HCEC 1CT (cell line): ENCODE measurements around the gene CD33.
"Not testable (repeated sequence)": the region's sequence is repeated elsewhere in the genome, so short reads cannot be mapped to it uniquely, and the experiment has no call there.

Experiments
- DNase-seq: peaks from one replicate; pipeline ENCODE4 v3.0.0-alpha.2; 2017

CD33 gene

DNA sequence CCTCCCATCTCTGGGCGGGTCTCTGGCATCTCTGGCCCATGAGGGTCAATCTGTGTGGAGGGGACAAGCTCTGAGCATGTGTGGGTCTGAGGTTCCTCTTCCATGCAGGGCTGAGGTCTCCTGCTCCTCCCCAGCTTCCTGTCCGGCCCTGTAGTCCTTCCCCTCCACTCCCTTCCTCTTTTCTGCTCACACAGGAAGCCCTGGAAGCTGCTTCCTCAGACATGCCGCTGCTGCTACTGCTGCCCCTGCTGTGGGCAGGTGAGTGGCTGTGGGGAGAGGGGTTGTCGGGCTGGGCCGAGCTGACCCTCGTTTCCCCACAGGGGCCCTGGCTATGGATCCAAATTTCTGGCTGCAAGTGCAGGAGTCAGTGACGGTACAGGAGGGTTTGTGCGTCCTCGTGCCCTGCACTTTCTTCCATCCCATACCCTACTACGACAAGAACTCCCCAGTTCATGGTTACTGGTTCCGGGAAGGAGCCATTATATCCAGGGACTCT lies at the start of gene CD33:
CD33 (plus strand) TSS at position 183 of the 496 bp plus-strand sequence; CDS start at position 222, 39 bp downstream.
- not testable (repeated sequence) for DNase-seq

DNA sequence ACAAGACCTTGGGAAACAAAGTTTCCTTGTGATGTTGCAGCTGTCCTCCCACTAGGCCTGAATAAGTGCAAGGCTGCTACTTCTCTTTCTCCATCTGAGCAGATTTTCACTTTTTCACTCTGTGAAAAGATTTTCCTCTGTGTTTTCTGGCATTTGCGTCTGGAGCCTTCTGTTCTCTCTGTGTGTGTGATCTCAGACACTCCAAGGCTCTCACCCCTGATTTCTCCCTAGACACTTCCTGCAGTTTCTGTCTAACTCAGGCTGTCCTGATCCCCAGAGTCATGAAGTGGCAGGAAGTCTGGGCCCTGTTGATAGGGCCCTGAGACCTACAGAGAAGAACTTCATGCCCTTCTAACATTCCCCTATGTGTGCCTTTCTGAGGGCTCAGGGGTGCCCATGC lies 45.6 kb upstream of the CD33 start:
- DNase-seq, result no peak

DNA sequence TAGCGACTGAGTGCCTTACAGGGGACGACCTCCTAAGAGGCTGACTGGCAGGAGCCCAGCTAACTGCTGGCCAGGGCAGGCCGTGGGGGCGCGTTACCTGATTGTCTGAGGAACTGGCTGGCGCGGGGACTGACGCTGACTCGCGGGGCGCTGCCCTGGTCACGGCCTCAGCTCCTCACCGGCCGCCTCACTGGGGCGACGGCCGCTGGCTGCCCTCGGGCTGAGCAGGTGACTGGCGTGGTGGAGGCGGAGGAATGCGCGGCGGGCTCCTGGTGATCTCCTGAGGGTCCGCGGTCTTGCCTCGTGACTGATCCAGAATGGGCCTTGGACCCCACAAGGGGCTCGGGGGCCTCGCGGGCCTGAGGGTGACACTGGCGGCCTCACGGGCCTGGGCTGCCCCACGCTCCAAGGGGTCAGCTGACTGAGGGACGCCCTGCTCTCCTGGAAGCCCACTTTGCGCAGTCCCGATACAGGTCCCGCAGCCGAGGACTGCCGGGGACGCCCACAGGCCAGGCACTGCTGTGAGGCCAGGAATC lies 43.4 kb upstream of the CD33 start:
- no peak for DNase-seq

DNA sequence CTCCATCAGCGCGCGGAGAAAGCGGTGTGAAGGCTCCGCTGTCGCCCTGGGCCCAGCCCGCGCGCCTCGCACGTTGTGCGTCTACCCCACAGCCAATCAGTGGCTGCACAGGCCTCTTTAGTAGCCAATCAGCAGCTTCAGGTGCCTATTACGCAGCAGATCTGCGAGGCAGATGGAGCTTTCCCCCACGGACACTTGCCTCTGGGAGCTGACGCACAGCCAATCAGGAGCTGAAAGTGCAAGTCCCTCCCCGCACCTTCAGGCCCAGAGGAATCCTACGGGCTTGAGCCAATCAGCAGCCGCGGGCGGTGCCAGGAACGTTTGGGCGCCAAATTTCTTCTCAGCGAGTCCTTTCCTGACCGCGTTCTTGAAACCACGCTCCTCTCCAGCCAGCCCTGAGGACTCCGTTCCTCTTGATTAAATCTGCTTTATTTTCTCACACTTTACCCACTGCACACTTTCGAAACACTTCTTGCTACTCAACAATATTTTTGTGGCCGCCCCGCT lies 42.9 kb upstream of the CD33 start:
- no peak for DNase-seq

DNA sequence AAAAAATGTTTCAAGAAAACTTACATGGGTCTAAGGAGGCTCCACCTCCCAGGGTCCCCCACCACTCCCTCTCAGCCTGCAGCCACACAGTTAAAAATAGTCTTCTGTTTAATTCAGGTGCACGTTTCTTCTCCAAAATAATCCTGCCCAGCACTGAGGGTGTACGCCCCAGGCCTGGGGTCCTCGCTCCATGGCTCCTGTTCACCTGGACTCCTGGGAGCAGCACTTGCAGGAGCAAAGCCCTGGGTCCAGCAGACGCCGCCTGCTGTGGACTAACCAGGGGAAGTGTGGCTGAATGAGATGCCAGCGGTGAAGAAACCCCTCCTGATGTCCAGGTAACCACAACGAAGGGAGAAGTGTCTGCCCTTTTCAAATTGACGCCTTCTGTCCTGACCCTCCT lies 41.3 kb upstream of the CD33 start:
- DNase-seq, result no peak

DNA sequence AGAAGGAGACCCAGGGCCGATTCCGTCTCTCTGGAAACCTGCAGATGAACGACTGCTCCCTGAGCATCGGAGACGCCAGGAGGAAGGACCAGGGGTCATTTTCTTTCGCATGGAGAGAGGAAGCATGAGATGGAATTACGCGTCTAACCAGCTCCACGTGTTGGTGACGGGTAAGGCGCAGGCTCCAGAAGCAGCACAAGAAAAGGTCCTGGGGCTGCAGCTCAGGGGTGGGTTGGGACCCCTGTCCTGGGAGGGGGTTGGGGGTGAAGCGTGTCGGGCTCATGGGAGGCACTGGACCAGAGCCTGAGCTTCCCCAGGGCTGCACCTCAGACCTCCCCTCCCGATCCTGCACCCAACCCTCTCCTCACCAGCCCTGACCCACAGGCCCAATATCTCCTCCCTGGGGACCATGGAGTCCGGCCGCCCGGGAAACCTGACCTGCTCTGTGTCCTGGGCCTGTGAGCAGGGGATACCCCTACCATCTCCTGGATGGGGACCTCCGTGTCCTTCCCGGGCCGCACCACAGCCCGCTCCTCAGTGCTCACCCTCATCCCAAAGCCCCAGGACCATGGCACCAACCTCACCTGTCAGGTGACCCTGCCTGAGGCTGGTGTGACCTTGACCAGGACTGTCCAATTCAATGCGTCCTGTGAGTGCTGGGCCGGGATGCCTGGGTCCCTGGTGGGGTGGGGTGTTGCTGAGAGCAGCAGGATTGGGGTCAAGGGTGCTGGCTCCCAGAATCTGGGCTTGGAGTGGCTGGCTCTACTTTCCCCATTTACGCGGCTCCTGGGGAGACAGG lies 39.6 kb upstream of the CD33 start:
- DNase-seq, result no peak

DNA sequence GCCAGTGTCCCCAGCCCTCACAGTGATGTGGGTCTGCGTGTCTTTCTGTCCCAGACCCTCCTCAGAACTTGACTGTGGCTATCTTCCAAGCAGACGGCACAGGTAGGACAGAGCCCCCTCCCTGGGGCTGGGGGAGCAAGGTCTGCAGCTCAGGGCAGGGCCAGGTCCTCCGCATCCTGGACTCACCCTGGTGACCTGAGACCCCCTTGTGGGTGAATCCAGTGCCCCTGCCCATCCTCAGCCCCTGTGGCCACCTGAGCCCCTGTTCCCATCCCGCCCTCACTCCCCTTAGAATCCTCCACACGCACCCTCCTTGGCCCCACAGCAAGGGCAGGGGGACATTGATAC lies 39.0 kb upstream of the CD33 start:
- no peak for DNase-seq

DNA sequence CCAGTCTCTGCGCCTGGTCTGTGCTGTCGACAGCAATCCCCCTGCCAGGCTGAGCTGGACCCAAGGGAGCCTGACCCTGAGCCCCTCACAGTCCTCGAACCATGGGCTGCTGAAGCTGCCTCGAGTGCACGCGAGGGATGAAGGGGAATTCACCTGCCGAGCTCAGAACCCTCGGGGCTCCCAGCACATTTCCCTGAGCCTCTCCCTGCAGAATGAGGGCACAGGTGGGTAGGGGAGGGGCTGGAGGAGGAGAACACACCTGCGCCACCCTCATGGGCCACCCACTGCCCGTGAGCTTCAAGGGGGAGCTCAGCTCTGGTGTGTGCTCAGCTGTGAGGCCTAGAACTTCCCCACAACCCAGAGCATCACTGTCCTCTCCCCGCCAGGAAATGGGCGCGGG lies 38.6 kb upstream of the CD33 start:
- no peak for DNase-seq

DNA sequence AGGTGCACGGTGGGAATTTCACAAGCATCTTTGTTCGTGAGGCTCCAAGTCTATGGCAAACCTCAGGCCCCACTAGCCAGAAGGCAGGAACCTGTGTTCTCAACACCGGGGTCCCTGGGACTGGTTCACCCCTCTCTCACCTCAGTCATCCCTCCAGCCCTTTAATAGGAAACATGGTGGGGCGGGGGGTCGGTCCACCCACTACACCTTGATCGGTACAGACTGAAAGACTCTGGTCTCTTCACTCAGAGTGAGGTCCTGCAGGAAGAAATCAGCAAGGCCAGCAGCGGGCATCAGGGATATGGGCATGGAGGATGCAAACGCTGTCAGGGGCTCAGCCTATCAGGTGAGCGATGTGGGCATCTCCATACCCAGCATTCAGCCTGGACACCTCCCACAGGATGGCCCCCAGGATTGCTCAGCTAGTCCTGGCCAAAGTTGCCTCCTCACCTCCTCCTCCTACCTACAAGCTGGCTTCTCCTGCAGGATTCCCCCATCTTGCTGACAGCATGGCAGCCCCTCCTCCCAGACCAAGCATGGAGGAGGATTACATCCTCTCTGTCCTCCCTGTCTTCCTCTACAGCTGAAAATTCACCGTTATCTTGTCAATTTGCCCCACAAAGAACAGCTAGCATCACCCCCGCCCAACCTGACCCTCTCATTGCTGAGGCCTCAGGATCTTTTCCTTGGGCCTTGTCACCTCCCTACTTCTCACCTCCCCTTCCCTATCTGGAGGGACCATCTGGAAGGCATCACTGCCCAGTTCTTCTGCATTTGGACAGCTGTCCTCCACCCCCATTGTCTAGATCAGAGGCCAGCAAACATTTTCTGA lies 37.3 kb upstream of the CD33 start:
- no peak for DNase-seq

DNA sequence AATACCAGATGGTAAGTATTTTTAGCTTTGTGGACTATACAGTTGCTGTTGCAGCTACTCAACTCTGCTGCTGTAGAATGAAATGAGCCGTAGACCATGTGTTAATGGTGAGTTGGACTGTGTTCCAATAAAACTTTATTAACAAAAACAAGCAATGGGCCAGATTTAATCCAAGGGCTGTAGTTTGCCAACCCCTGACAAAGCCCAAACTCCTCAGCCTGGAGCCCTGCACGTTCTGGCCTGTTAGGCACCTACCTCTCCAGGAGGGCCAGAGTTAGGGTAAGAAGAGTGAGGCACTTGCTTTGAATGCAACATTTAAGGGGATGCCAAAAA lies 36.7 kb upstream of the CD33 start:
- DNase-seq, result no peak

DNA sequence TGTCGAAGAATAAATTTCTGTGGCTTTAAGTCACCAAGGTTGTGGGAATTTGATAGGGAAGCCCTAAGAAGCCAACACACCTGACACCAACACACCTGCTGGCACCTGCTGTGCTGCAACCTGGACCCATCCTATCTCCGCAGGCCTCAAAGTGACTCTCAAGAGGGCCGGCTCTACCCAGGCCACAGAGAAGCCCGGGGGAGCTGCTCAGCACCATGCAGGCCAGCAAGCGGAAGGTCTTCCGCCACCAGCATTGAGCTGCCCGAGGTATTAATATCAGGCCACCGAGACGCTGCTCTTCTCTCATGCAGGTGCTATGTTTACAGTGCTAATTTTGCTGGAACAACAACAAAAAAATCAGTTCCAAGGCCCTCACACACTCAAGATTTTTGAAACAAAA lies 32.2 kb upstream of the CD33 start:
- no peak for DNase-seq

DNA sequence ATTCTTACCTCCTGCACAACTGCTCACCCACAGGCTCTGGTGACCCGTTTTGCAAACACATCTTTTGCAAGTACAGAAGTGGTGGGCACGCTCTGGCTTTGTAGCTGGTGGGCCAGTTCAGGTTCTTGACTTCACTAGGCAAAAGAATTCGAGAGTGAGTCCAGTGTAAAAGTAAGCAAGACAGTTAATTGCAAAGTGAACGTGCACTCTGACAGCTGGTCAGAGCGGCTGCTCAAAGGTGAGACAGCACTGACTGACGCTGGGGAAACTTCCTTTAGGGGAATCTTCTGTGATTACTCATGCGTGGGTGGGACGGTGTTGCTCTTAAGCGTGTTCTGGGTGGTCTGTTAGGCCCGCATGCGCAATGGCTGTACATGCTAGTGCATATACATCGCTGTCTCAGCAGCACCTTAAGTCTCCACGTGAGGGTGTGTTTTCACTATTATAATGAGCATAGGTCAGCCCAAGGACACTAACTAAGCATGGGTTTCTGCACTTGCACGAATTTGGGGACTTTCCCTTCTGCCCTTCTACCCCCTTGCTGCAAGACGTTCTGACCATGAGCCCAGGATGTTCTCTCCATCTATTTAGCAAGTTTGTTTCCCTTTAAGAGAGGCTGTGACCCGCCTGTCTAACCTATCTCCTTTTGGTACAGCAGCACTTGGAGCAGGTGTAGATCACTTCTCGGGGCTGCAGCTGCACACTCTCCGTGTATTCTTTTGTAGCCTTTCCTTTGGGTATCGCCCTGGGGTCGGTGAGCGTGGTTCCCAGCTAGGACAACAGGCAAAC lies 30.2 kb upstream of the CD33 start:
- no peak for DNase-seq

DNA sequence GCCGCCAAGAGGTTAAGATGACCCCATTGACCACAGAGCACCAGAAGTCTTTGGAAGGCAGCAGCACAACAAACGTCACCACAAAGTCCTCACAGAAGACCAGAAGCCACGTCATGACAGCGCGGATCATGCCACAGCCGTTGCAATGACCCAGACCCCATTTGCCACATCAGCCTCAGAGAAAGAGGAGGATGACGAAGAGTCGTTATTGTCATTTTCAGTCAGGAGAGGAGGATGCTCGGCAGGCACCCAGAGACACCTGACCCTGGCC lies 29.6 kb upstream of the CD33 start:
- DNase-seq, result no peak

DNA sequence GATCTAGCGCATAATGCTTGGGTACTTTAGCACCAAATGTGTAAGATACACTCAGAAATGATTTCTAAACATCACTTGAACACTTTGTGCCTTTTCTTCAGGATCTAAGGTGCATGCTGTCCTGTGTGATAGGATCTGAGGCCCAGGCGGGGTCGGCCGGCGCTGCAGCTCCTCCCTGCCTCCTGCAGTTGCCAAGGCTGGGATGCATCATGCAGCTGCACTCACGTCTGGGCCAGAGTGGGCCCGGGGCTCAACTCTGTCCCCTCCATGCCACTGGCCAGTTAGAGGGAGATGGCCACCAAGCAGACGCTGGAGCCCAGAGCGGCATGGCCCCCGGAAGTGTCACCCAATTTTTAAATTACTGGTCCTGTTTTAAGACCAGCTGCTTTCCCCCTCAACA lies 29.3 kb upstream of the CD33 start:
- DNase-seq, result no peak

DNA sequence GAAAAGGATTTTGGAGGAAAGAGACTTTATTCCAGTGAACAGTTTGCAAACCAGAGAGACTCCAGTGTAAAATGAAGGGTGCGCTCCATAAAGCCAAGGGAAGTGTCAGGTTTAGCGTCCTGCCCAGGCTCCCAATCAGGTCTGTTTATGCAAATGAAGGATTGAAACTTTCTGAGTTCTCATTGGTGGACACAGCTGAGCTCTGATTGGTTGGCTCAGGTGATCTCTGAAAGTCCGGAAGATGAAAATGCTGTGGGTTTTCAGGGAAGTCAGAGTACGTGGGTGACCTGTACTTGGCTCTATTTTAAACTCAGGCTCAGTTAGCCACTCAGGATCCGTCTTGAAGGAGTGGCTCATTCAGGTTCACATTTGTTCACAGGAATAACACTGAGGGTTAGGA lies 28.7 kb upstream of the CD33 start:
- no peak for DNase-seq

DNA sequence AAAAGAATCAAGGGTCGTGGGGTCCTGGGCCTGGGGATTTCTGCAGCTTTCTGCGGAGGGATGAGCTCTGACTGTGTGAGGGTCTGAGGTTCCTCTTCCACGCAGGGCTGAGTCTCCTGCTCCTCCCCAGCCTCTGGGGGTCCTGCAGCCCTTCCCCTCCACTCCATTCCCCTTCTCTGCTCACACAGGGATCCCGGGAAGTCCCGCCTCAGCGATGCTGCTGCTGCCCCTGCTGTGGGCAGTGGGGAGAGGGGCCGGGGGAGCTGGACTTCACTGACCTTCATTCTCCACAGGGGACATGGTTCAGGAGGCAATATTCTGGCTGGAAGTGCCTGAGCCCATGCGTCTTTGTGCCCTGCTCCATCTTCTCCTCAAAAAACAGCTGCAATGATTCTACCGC lies 26.2 kb upstream of the CD33 start:
- no peak for DNase-seq

DNA sequence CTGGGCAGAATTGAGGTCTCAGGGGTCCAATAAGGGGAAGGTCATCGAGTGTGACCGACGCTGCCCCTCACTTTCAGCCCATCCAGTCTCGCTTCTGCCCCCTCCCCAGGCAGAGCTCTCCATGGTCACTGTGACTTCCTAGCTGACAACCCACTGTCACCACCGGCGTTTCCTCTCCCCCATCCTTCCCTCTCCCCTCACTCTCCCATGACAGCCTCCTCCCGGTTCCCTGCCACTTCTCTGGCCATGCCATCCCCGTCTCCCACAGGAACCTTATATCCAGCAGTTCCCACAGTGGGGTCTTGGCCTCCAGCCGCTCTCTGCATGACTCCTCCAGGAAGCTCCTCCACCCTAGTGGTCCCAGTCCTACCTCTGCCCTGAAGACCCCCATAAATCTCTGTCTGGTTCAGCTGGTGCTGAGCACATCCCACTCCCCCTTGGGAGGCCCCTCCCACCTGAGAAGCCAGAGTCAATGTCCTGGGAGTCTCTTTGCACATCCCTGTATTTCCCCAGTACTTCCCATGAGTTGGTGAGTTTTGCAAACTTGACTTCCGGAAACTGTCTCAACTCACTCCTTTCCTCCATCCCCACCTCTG lies 24.7 kb upstream of the CD33 start:
- no peak for DNase-seq

DNA sequence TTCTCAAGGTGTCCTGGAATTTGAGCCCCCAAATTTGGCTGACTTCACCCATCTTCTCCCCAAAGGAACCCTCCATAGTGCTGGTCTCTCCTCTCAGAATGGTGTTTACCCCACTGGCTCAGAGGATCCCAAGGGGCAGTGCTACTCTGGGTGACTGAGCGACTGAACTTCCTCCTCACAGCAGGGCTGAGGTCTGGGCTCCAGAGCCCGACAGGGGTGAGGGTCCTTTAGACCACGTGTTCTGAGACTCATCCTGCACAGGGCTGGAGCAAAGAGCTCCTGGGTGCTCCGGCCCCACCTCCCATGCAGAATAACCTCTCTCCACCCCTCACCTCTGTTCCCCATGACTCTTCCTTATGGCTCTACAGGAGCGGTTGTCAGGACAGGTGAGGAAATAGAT lies 23.2 kb upstream of the CD33 start:
- DNase-seq, result no peak

DNA sequence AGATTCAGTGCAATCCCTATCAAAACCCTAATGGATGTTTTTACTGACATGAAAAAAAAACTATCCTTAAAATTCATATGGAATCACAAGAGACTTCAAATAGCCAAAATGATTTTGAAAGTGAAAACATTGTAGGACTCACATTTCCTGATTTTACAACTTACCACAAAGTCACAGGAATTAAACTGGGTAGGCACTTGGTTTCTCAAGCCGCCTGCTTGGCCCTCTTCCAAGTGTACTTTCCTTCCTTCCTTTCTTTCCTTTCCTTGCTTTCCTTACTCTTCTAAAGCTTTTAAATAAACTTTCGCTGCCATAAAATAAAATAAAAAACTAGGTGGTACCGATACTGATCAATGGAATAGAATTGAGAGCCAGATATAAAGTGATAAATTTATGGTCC lies 21.0 kb upstream of the CD33 start:
- DNase-seq, result no peak

DNA sequence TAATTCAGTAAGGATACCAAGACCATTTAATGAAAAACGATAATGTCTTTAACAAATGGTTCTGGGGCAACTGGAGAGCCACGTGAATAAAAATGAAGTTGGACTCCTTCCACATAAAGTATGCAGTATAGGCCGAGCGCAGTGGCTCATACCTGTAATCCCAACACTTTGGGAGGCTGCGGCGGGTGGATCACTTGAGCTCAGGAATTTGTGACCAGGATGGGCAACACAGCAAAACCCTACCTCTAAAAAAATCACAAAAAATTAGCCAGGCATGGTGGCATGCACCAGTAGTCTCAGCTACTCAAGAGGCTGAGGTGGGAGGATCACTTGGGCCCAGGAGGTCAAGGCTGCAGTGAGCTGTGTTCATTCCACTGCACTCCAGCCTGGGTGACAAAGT lies 20.6 kb upstream of the CD33 start:
- DNase-seq, result no peak

DNA sequence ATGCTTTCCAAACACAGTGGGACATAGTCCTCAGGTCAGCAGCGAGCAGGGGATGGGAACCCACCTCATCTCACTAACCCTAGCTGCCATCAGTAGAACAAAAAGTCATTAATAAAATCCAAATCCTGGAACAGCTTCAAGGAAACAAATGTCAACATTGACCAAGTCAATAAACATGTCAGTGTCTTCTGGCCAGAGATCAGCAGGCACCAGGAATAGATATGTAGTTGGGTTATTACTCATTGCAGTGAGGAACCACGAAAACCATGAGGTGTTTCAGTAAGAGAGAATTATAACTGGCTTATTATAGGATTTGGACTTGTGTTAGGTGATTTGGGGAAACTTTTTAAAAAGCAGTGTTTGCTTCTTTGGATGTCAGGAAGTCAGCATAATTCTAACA lies 17.1 kb upstream of the CD33 start:
- no peak for DNase-seq

DNA sequence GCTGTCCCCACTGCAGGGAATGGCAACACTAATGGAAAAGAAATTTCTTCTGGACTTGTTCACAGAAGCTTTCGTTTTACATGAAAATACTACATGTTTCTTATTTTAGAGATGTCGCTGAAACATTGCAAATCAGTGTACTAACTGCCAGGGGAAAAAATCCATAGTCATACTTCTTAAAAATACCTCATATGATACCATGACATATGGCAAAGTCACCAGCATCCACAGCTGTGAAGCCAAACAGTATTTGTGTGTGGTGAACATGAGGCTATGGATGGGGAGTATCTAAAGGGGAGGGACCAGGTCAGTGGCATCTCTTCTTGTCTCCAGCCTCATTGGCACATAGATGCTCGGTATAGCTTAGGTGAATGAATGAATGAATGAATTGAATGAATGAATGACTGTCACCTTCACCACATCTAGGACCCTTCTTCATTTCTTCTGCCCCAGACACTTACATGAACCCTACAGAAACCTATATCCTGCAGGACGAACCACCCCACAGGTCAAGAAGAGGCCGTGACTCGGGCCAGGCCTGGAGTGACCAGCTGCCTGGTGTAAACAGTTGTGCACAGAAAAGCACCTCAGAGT lies 14.6 kb upstream of the CD33 start:
- DNase-seq, result no peak
